Measurements from ENCODE around the gene PACS1. TPM values are rescaled to one million over a fixed set of nuclear protein-coding genes. Genes with fewer than 3 reads are reported as not detected.
"Not testable (repeated sequence)": the region's sequence is repeated elsewhere in the genome, so short reads cannot be mapped to it uniquely, and the experiment has no call there.

Gene PACS1
- polyA plus RNA-seq, 3 donors, result 48.0 to 59.2 (median 53.1) TPM

- no peak for DNase-seq (ENCODE audit: extremely low read depth in 1 of 11, low read depth in 9 of 11, low spot score in 4 of 11)
These were observed 204.1 kb downstream of the PACS1 start for GRCh38 chr11:66274219-66274618.

GRCh38 chr11:66275396-66275795 is 205.3 kb downstream of the PACS1 start:
- no peak for DNase-seq (ENCODE audit: extremely low read depth in 1 of 11, low read depth in 9 of 11, low spot score in 4 of 11)

- no peak for DNase-seq (ENCODE audit: extremely low read depth in 1 of 11, low read depth in 9 of 11, low spot score in 4 of 11)
These were observed 206.0 kb downstream of the PACS1 start for GRCh38 chr11:66275984-66276612.

GRCh38 chr11:66276619-66277018 is 206.5 kb downstream of the PACS1 start:
- not testable (repeated sequence) for DNase-seq (ENCODE audit: extremely low read depth in 1 of 11, low read depth in 9 of 11, low spot score in 4 of 11)

GRCh38 chr11:66277064-66277463 is 207.0 kb downstream of the PACS1 start:
- DNase-seq (ENCODE audit: extremely low read depth in 1 of 11, low read depth in 9 of 11, low spot score in 4 of 11), result not testable (repeated sequence)

GRCh38 chr11:66277471-66278362 is 207.6 kb downstream of the PACS1 start, which contains the start of gene CNIH2:
Gene CNIH2, plus strand, starts transcription at chr11:66278175. Its CDS starts 282 bp downstream, at chr11:66278457.
- DNase-seq (ENCODE audit: extremely low read depth in 1 of 11, low read depth in 9 of 11, low spot score in 4 of 11), result no peak

GRCh38 chr11:66278363-66279091 is 208.5 kb downstream of the PACS1 start:
- no peak for DNase-seq (ENCODE audit: extremely low read depth in 1 of 11, low read depth in 9 of 11, low spot score in 4 of 11)

- no peak for DNase-seq (ENCODE audit: extremely low read depth in 1 of 11, low read depth in 9 of 11, low spot score in 4 of 11)
These were observed 209.1 kb downstream of the PACS1 start for GRCh38 chr11:66279092-66279734.

GRCh38 chr11:66280428-66280827 is 210.4 kb downstream of the PACS1 start:
- DNase-seq (ENCODE audit: extremely low read depth in 1 of 11, low read depth in 9 of 11, low spot score in 4 of 11), result no peak

- no peak for DNase-seq (ENCODE audit: extremely low read depth in 1 of 11, low read depth in 9 of 11, low spot score in 4 of 11)
These were observed 210.9 kb downstream of the PACS1 start for GRCh38 chr11:66281001-66281400.

- no peak for DNase-seq (ENCODE audit: extremely low read depth in 1 of 11, low read depth in 9 of 11, low spot score in 4 of 11)
These were observed 211.8 kb downstream of the PACS1 start for GRCh38 chr11:66281776-66282467.

- peak; percentile 85 to 98 (median 96) for DNase-seq (ENCODE audit: extremely low read depth in 1 of 11, low read depth in 9 of 11, low spot score in 4 of 11)
These were observed 212.7 kb downstream of the PACS1 start for GRCh38 chr11:66282468-66283455.

GRCh38 chr11:66283461-66284105 is 213.5 kb downstream of the PACS1 start:
- DNase-seq (ENCODE audit: extremely low read depth in 1 of 11, low read depth in 9 of 11, low spot score in 4 of 11), result no peak

- no peak for DNase-seq (ENCODE audit: extremely low read depth in 1 of 11, low read depth in 9 of 11, low spot score in 4 of 11)
These were observed 214.5 kb downstream of the PACS1 start for GRCh38 chr11:66284526-66285078.

GRCh38 chr11:66285250-66285947 is 215.3 kb downstream of the PACS1 start:
- no peak for DNase-seq (ENCODE audit: extremely low read depth in 1 of 11, low read depth in 9 of 11, low spot score in 4 of 11)

- DNase-seq (ENCODE audit: extremely low read depth in 1 of 11, low read depth in 9 of 11, low spot score in 4 of 11), result no peak
These were observed 216.6 kb downstream of the PACS1 start for GRCh38 chr11:66286699-66287098.
